ENCODE results near the gene EML1.

EML1 gene

DNA sequence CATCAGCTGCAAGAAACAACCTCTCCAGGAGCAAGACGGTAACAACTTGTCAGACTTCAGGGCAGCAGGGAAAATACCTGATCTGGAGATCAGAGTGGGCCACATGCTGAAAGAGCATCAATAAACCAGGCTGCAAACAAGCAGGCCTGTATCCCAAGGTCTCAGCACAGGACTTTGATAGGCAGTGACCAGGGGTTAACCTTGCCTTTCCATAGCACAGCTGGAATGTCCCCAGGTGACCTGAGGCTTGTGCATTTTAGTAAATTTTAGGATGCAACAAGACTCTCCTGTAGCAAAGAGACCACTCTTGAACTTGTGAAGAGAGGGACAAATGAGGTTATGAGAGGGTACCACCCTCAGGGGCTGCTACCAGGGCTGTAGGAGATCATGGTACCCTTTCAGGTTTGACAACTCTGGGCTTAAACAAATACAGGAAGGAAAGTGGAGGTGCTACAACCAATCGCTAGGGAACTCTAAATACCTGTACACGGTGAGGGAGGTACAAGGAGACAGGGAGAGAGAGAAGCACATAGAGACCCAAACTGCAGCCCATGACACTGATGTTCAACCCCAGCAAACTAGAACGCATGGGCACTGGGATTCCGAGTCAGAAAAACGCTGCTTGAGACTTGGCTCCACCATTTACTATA, 176.6 kb downstream of the EML1 start:
- H3K4me3 ChIP-seq (ENCODE audit: low read depth, low read length) = no peak overlapping the region
- no peak for DNase-seq
- no peaks in the 10 kb centered on the region; the same call in 1 of the 2 replicates for H3K9me3 ChIP-seq
- H3K4me1 ChIP-seq = peaks cover 15% of the 10 kb centered on the region
- no peaks in the 10 kb centered on the region for H3K36me3 ChIP-seq
- no peaks in the 10 kb centered on the region for H3K27me3 ChIP-seq
- TF ChIP-seq, protein P1, sequence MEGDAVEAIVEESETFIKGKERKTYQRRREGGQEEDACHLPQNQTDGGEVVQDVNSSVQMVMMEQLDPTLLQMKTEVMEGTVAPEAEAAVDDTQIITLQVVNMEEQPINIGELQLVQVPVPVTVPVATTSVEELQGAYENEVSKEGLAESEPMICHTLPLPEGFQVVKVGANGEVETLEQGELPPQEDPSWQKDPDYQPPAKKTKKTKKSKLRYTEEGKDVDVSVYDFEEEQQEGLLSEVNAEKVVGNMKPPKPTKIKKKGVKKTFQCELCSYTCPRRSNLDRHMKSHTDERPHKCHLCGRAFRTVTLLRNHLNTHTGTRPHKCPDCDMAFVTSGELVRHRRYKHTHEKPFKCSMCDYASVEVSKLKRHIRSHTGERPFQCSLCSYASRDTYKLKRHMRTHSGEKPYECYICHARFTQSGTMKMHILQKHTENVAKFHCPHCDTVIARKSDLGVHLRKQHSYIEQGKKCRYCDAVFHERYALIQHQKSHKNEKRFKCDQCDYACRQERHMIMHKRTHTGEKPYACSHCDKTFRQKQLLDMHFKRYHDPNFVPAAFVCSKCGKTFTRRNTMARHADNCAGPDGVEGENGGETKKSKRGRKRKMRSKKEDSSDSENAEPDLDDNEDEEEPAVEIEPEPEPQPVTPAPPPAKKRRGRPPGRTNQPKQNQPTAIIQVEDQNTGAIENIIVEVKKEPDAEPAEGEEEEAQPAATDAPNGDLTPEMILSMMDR (IDR thresholded peaks at IDR 0.05; ENCODE audit: low read depth, low read length) = no peak

DNA sequence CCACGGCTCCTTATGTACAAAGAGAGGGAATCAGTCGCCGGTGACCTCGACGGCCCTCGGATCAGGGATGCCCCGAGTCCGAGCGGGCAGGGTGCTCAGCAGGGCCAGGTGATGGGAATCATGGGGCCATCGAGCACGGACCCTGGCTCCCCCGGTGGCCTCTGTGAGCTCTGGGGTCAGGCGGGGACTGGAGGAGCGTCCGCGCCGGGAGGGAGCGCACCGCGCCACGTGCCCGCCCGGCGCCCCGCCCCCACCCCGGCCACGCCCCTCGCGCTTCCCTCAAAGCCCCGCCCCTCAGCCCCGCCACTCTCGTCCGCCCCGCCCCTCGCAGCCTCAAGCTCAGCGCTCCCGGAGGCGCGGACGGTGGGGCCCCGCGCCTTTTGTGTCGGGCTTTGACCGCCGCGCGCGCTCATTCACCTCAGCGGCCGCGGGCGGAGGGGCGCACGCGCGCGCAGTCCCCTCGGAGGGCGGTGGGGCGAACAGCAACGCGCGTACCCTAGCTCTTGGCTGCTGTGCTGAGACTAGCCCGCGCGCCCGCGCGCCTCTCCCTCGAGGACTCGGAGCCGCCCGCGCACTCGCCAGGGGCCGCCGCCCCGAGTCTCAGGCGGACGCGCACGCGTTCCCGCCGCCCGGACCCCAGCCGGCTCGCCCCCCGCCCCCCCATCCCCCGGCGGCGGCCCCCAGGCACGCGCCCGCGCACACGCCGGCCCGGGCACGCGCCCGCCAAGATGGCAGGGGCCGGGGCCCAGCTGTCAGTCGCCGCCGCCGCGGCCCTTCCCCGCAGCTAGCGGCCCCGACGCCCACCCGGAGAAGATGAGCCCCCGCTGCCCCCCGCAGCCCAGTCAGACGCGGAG, 178.1 kb downstream of the EML1 start:
- DNase-seq = peak; percentile 93

DNA sequence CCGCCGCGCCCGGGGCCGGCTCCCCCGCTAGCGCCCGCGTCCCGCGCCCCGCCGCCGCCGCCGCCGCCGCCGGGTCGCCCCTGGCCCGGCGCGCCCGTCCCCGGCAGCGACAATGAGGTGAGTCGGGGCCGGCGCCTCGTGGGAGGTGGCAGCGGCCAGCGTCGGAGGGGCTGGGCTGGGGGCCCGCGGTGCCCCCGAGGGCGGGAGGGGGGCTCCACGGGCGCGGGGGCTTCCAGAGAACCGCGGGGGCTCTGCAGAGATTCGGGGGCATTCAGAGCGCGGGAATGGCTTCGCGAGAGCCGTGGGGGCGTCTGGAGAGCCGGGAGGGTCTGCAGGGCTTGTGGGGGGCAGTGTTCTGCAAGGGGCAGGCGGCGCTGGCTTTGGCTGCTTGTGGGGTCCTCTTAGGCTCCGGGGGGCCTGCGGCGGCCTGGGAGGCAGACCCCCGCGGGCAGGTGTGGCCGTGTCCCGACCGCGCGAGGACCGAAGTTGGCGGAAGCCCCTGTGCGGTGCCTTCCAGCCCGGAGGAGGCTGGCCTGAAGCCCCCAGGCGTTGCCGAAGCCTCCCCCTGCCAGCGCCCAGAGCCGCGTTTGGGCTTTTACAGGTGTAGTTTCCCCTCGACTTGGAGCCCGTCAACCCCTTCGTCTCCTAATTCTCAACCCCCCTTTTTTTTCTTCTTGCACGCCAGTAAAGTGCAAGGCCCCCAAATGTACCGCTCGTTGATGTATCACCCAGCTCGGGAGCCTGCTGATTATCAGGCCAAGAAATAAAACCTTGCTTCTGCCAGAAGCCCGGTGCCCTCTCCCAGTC, 178.9 kb downstream of the EML1 start:
- Histone ChIP-seq H3K27me3 (no peaks in the 10 kb centered on the region), H3K4me1 (peaks cover 8% of the 10 kb centered on the region; the same call in 1 of the 2 replicates), H3K36me3 (no peaks in the 10 kb centered on the region), H3K9me3 (no peaks in the 10 kb centered on the region; the same call in 1 of the 2 replicates), H3K4me3 (ENCODE audit: low read depth, low read length) (peak overlapping the region; percentile 81)
- DNase-seq = peak; percentile 40
- TF ChIP-seq, protein P1 (IDR thresholded peaks at IDR 0.05; ENCODE audit: low read depth, low read length) = no peak

More for the DNA sequence above, 178.1 kb downstream of the EML1 start:
- TF ChIP-seq, protein P1 (IDR thresholded peaks at IDR 0.05; ENCODE audit: low read depth, low read length) = no peak
- no peaks in the 10 kb centered on the region for H3K36me3 ChIP-seq
- peaks cover 9% of the 10 kb centered on the region; the same call in 1 of the 2 replicates for H3K4me1 ChIP-seq
- no peaks in the 10 kb centered on the region for H3K27me3 ChIP-seq
- no peaks in the 10 kb centered on the region; the same call in 1 of the 2 replicates for H3K9me3 ChIP-seq
- peak overlapping the region; percentile 81 for H3K4me3 ChIP-seq (ENCODE audit: low read depth, low read length)

DNA sequence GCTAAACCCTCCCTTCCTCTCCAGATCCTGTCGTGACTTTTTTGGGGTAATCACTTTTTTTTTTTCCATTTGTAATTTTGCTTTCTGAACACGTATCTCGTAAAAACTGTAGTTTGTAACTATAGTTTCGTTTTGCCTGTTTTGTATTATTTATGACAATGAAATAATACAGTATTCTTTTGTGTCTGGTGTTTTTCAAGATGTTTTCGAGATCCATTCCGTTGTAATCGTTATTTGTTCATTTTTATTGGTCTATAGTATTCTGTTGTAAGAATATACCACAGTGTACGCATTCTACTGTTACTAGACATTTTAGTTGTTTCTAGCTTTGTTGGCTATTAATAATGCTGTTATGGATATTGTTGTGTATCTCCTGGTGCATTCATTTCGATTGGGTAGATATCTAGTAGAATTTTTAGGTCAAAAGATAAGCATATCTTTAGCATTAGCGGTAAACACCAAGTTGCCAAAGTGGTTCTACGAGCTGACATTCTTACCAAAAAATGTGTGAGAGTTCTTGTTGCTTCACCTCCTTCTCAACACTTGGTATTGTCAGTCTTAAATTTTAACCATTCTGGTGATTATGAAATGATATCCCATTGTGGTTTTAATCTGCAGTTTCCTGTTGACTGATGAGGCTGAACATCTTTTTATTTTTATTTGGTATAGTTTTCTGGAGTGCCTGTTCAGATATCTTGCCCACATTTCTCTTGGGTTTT, 179.7 kb downstream of the EML1 start:
- TF ChIP-seq, protein P1 (IDR thresholded peaks at IDR 0.05; ENCODE audit: low read depth, low read length) = no peak
- Histone ChIP-seq H3K4me3 (ENCODE audit: low read depth, low read length) (peak overlapping the region; percentile 81), H3K9me3 (no peaks in the 10 kb centered on the region; the same call in 1 of the 2 replicates), H3K4me1 (peaks cover 8% of the 10 kb centered on the region; the same call in 1 of the 2 replicates), H3K27me3 (no peaks in the 10 kb centered on the region), H3K36me3 (no peaks in the 10 kb centered on the region)
- no peak for DNase-seq

DNA sequence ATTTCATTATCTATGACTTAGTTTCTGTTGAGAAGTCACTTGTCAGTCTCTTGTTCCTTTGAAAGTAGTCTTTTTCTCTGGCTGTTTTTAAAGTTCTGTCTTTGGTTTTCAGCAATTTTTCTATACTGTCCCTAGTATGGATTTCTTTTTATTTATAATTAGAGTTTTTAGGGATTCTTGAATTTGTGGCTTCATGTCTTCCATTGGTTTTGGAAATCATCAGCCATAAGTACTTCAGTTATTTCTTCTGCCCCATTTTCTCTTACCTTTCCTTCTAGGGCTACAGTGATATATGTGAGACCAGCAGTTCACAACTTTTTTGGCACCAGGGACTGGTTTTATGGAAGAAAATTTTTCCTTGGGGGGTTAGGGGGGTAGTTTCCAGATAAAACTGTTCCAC, 182.0 kb downstream of the EML1 start:
- peaks cover 4% of the 10 kb centered on the region for H3K4me1 ChIP-seq
- TF ChIP-seq, protein P1 (IDR thresholded peaks at IDR 0.05; ENCODE audit: low read depth, low read length) = no peak
- no peak for DNase-seq

More for the DNA sequence above, 182.0 kb downstream of the EML1 start:
- H3K27me3 ChIP-seq = no peaks in the 10 kb centered on the region
- no peaks in the 10 kb centered on the region; the same call in 1 of the 2 replicates for H3K9me3 ChIP-seq
- no peaks in the 10 kb centered on the region for H3K36me3 ChIP-seq
- H3K4me3 ChIP-seq (ENCODE audit: low read depth, low read length) = no peak overlapping the region
